Islet precursor cell (in vitro differentiated cells): Measurements from ENCODE around the gene EXOC6.

Experiments used
- DNase-seq: peaks from one replicate; pipeline ENCODE4 v3.0.0-alpha.2; 2018

The EXOC6 gene

GRCh38 chr10:92834986-92835385, 13.3 kb upstream of the EXOC6 start:
- no peak for DNase-seq

- no peak for DNase-seq
Observed at GRCh38 chr10:92837456-92837855, 10.9 kb upstream of the EXOC6 start.

- DNase-seq = peak; percentile 71
Observed at GRCh38 chr10:92839191-92840085, 8.9 kb upstream of the EXOC6 start.

- DNase-seq = no peak
Observed at GRCh38 chr10:92844746-92845145, 3.6 kb upstream of the EXOC6 start.

GRCh38 chr10:92845921-92846320, 2.4 kb upstream of the EXOC6 start:
- DNase-seq = no peak

- no peak for DNase-seq
Observed at GRCh38 chr10:92846344-92846743, 2.0 kb upstream of the EXOC6 start.

GRCh38 chr10:92846854-92847201, 1.5 kb upstream of the EXOC6 start:
- no peak for DNase-seq

GRCh38 chr10:92847202-92847864, 987 bp upstream of the EXOC6 start:
- DNase-seq = peak; percentile 69

- peak; percentile 86 for DNase-seq
Observed at GRCh38 chr10:92848037-92848440, 281 bp upstream of the EXOC6 start.

GRCh38 chr10:92849234-92849525, 860 bp downstream of the EXOC6 start:
- no peak for DNase-seq

- no peak for DNase-seq
Observed at GRCh38 chr10:92849576-92850090, 1.3 kb downstream of the EXOC6 start.

GRCh38 chr10:92850185-92850584, 1.9 kb downstream of the EXOC6 start:
- no peak for DNase-seq

GRCh38 chr10:92851003-92851402, 2.7 kb downstream of the EXOC6 start:
- no peak for DNase-seq

GRCh38 chr10:92855560-92855959, 7.2 kb downstream of the EXOC6 start:
- DNase-seq = no peak

- DNase-seq = no peak
Observed at GRCh38 chr10:92857904-92858514, 9.7 kb downstream of the EXOC6 start.

GRCh38 chr10:92867235-92867634, 18.9 kb downstream of the EXOC6 start:
- no peak for DNase-seq

- no peak for DNase-seq
Observed at GRCh38 chr10:92868036-92868435, 19.7 kb downstream of the EXOC6 start.

- no peak for DNase-seq
Observed at GRCh38 chr10:92868557-92868956, 20.2 kb downstream of the EXOC6 start.

GRCh38 chr10:92873029-92873428, 24.7 kb downstream of the EXOC6 start:
- no peak for DNase-seq

GRCh38 chr10:92876509-92877036, 28.3 kb downstream of the EXOC6 start:
- DNase-seq = no peak

- DNase-seq = no peak
Observed at GRCh38 chr10:92880233-92880861, 32.0 kb downstream of the EXOC6 start.

GRCh38 chr10:92880917-92881316, 32.6 kb downstream of the EXOC6 start:
- DNase-seq = no peak

GRCh38 chr10:92886334-92886961, 38.1 kb downstream of the EXOC6 start:
- DNase-seq = no peak
